LoVo (cell line): Measurements from ENCODE around the gene FRK.
A peak's percentile ranks its signal among the peaks of the same experiment; 100 is the strongest.
"Not testable (repeated sequence)": the region's sequence is repeated elsewhere in the genome, so short reads cannot be mapped to it uniquely, and the experiment has no call there.

Experiments used
- DNase-seq: peaks from one replicate; pipeline ENCODE4 v3.0.0-alpha.2; 2016; ENCODE audit warnings: low spot score

Gene FRK, protein sequence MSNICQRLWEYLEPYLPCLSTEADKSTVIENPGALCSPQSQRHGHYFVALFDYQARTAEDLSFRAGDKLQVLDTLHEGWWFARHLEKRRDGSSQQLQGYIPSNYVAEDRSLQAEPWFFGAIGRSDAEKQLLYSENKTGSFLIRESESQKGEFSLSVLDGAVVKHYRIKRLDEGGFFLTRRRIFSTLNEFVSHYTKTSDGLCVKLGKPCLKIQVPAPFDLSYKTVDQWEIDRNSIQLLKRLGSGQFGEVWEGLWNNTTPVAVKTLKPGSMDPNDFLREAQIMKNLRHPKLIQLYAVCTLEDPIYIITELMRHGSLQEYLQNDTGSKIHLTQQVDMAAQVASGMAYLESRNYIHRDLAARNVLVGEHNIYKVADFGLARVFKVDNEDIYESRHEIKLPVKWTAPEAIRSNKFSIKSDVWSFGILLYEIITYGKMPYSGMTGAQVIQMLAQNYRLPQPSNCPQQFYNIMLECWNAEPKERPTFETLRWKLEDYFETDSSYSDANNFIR

GRCh38 chr6:116060572-116061283 is at the start of gene FRK:
Gene FRK, minus strand, starts transcription at chr6:116060891. Its CDS starts 580 bp downstream, at chr6:116060311.
- DNase-seq: peak; percentile 86

GRCh38 chr6:116108836-116109235 is 48.1 kb upstream of the FRK start:
- DNase-seq: no peak

GRCh38 chr6:116106146-116106545 is 45.5 kb upstream of the FRK start:
- DNase-seq: no peak

GRCh38 chr6:116105247-116105646 is 44.6 kb upstream of the FRK start:
- no peak for DNase-seq

DNA sequence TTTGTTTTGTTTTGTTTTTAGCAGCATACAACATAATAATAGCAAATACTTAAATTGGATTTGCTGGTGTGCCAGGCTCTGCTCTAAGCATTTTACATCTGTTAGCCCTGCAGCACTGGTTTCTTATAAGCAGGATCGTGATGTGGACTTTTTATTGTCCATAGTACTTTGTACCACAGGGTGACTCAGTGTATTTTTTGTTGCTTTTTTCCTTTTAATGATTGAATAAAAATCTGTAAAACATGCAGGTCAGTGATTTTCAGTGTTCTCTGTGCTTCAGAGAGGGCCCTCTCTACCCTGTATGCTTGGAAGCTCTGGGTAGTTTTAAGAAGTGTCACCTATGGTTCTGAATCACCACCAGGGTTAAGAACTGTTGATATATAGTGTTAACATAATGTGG is 43.9 kb upstream of the FRK start:
- DNase-seq: no peak

- no peak for DNase-seq
Measured at GRCh38 chr6:116102873-116103272, 42.2 kb upstream of the FRK start.

DNA sequence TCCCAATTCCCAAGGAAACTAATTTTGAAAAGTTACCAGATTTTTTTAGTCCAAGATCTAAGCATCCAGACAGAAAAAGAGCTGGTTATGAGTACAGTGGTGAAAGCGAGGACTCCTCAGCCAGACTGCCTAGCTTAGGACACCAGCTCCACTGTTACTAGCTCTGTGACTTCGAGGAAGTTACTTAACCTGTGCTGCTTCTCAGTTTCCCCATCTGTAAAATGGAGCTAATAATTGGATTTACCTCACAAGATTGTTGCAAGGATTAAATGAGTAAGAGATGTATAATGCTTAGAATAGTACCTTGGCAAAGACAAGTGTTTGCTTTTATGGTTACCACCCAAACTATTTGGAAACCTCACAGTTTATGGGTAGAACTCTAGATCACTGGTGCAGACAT is 41.1 kb upstream of the FRK start:
- no peak for DNase-seq

DNA sequence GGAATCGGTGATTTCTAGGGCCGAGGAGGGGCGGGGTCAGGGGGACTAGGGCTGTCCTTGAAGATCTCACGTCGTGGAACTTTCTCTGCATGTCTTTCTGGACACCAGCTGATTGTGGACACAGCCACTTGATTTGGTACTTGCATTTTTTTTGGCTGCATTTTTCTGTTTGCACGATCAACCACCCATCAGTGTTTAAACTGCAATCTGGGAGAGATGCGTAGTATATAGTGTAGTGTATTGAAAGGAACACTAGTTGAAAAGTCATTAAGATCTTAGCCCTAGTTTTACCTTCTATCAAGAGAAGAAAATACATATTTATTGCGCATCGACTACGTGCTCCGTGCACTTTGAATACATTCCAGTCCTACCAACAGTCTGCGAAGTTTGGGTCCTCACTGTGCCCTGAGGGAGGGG is 40.6 kb upstream of the FRK start:
- no peak for DNase-seq

- DNase-seq: peak; percentile 88
Measured at GRCh38 chr6:116100419-116101301, 40.0 kb upstream of the FRK start, which contains the start of gene NT5DC1. Gene NT5DC1, plus strand, starts transcription at chr6:116100853. Its CDS starts 78 bp downstream, at chr6:116100931.

- no peak for DNase-seq
Measured at GRCh38 chr6:116099036-116099435, 38.3 kb upstream of the FRK start.

DNA sequence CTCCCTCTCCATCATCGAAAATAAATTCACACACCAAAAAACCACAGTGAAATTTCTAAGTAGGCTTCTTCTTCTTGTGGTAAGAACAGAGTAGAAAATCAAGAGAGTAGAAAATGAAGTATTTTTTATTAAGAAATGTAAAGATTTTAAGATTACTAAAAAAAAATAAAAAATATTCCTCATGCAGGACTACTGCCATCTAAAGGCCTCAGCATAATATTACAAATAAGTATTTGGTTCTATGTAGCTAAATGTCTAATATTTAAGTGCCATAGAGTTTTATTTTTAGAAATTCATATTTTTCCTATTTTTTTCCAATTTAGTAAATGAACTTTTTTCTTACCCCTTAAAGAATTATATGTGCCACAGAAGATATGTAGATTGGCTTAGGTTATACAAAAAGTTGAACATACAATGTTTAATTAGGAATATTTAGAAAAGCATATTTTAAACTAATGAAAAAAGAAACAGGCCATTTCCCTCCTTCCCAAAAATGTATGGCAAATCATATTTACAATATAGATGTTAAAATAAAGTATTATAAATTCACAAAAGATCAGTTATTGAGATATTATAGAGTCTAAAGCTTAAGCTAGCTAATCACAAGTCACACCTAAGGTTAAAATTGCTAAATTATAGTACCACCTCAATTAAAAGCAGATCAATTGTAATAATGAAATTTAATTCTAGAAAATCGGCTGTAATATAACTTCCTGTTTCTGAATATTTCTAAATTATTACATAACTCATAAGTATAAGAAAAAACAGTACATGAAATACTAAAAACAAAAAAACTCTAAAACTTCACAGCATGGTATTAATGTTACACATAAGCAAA is 36.5 kb upstream of the FRK start:
- peak; percentile 41 for DNase-seq

- DNase-seq: not testable (repeated sequence)
Measured at GRCh38 chr6:116096048-116096759, 35.5 kb upstream of the FRK start.

GRCh38 chr6:116094041-116094440 is 33.4 kb upstream of the FRK start:
- DNase-seq: no peak

DNA sequence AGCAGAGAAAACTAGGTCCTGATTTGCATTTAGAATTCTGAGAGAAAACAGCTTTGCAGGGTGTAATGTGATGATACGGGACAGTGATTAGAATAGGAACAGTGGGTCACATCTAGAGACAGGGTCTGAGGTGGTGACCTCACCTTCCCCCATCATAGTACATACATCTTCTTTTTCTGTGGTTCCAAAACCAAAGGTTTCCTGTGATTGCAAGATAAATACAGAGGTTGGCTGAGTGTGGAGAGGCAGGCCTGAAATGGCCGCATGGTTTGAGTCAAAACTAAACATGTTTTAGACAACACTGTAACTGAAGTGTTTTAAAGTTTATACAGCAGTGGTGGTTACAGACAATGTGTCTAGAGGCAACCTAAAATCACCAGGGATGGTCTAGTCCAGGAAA is 29.6 kb upstream of the FRK start:
- DNase-seq: no peak

GRCh38 chr6:116088946-116089345 is 28.3 kb upstream of the FRK start:
- no peak for DNase-seq

DNA sequence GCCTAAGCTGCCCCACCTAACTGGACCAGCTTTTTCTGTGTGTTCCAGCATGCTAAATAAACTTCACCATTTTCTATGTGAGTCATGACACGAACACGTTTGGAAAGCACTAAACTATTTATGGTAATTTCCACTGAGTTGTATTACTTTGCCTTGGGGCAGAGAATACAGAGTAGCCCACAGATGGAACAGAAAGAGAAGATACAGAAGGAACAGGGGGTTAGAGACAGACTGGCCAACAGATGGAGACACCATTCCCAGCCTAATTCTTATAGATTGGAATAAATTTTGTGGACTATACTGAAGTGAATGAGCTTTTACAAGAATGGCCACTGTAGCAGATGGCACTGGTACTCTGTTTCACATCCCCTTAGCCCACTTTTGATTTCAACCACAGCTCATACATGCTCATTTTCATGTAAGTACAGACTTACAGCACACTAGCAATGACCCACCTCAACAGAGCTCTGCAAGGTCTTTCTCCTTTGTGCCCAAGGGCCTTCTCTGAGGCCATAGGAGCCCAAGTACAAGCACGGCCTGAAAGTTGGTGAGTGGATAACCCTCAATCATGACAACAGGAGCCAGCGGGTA is 26.8 kb upstream of the FRK start:
- DNase-seq: no peak

- no peak for DNase-seq
Measured at GRCh38 chr6:116084284-116084683, 23.6 kb upstream of the FRK start.

DNA sequence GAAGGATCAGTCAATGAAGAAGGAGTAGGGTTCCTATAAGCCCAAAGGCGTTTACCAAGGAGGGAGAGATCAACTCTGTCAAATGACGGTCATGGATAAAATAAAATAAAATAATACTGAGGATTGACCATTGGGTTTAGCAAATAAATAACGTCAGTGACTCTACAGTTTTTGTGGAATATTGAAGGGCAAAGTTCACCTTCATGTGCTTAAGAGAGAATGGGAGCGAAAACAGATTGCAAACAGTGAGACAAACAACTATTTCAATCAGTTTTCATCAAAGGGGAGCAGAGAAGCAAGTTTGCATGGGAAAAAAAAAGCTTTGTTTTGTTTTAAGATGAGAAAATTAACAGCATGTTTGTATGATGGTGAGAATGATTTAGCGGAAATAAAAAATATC is 22.4 kb upstream of the FRK start:
- no peak for DNase-seq

DNA sequence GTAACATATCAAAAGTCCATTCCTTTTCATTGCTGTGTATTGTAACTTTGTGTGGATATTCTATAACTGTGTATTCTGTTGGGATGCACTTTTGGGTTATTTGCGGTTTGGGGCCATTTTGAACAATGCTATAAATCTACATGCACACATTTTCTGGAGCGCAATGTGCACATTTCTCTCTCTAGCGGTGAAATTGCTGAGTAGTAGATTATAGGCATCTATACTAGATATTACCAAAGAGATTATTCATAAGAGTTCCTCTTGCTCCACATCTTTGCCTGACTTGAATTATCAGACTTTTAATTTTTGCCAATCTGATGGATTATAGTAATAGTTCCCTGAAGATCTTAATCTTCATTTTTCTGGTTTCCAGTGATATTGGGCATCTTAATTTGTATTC is 18.3 kb upstream of the FRK start:
- DNase-seq: no peak

DNA sequence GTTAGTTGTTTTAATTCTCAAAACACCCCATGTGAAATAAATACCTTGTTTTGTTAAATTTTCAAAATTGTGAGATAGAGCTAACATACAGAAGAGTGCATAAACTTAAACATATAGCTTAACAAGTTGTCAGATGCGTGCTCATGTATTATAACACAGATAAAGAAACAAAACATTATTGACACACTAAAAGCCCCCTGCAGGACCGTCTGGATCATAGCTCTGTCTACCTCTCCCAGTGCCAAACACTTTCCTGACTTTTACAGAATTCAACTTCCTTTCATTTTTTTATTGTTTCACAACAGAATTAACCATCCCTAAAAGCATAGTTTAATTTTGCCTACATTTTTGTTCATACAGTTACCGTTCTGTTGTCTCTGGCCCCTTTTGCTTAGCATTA is 17.8 kb upstream of the FRK start:
- no peak for DNase-seq
